Activated CD8-positive, alpha-beta memory T cell treated with anti-CD3 and anti-CD28 coated beads, Interleukin-2, amount 50 U/mL, for 24 hours (primary cell): ENCODE measurements around the gene ATOX1.
"Not testable (repeated sequence)": the region's sequence is repeated elsewhere in the genome, so short reads cannot be mapped to it uniquely, and the experiment has no call there.

Source experiments
- DNase-seq: peaks from one replicate; pipeline ENCODE4 v3.0.0-alpha.2; 2020; ENCODE audit errors: extremely low read depth

Gene ATOX1, protein sequence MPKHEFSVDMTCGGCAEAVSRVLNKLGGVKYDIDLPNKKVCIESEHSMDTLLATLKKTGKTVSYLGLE

DNA sequence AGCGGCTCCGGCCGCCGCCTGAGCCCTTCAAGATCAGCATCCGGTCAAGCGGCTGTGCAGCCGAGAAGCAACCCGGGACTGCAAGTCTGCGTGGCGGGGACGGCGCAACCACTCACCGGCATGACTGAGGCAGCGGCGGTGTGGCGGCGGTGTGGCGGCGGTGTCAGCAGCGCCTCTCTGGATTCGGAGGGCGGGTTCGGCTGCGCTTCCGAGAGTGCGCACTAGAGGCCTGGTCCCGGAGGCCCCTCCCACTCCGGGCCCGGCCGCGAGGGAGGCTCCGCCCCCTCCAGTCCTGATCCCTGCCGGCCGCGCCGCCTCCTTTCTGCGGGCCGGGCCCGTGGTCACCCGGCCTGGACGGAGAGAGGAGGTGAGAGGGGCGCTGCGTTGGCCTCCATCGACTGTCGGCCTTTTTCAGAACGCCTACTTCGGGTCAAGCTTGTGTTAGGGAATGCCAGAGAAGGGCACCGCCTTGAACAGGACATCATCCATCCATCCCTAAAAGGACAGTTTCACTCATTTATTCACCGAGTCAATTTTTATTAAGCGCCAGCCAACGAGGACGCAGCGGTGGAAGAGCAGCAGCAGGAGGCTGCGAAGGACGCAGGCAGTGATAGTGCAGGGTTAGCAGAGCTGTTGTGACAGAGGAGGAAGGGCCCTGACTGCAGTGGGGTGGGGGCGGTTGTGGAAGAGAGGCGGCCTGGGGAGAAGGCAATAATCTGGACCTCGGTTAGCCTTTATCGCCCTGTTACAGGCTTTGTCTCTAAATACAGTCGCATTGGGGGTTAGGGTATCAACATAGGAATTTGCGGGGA is at the start of gene ATOX1:
ATOX1 (minus strand) TSS at position 202 of the 812 bp plus-strand sequence; CDS start at position 122, 80 bp downstream.
- DNase-seq, result peak; percentile 63

DNA sequence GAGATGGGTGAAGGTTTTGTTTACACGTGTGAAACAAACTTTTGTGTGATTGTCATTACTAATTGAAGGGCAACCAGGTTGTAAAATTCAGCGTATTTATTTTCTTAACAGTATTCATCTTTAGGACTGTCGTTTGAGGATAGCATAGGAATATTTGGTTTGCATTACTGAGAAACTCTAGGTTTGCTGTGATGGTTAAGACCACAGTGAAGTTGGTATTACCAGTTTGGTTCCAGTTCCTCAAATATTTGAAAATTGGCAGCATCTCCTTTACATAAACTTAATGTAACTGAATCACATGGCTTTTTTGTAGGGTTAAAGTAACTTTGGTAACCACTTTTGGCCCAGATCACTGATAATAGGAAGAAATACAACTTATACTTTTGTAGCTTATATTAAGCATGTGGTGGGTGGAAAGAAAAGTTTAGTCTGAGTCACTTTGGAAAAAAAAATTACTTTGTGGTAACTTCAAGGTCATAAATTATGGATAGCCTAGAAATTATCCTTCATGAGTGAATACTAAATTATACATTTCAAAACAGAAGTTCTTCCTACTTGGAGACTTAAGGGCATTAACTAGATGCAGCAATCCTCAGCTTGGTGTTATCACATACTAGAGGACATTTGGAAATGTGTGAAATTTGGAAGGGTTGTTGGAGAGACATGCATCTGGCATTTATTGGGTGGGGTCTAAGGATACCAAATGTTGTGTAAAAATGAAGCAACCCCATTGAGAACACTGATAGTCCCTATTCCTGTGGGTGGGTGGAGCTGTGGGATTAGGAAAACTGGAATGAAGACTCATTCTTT is 47.2 kb upstream of the ATOX1 start:
- no peak for DNase-seq

DNA sequence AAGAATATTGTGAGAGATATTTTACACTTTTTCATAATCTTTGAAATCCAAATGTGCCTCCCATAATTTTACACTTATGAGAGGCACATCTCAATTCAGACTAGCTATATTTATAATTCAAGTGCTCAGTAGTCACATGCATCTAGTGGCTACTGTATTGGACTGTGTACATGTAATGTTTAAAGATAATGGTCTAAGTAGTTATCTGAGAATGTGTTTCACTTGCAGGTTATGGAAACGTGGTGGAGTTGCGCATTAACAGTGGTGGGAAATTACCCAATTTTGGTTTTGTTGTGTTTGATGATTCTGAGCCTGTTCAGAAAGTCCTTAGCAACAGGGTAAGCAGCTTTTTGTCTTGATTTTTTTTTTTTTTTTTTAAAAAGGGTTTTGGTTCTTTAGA is 42.1 kb upstream of the ATOX1 start:
- no peak for DNase-seq

DNA sequence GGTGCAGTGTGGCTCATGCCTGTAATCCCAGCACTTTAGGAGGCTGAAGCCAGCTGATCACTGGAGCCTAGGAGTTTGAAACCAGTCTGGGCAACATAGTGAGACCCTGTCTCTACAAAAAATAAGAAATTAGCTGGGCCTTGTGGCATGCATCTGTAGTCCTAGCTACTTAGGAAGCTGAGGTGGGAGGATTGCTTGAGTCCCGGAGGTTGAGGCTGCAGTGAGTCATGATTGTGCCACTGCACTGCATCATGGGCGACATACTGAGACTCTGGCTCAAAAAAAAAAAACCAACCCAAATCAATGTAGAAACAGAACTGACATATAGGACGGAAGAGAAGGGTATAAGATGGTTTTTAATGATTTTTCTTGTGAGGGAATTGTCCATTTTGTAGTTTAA is 41.0 kb upstream of the ATOX1 start:
- no peak for DNase-seq

DNA sequence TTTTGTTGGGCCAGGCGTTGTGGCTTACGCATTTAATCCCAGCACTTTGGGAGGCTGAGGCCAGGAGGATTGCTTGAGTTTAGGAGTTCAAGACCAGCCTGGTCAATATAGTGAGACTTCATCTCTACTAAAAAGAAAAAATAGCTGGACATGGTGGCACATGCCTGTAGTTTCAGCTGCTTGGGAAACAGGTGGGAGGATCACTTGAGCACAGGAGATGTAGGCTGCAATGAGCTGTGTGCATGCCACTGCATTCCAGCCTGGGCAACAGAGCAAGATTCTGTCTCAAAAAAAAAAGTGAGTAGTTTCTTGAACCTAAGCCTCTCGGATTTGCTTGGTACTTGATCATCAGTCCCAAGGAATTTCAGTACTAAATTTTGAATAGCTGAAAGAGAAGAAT is 40.2 kb upstream of the ATOX1 start:
- no peak for DNase-seq

DNA sequence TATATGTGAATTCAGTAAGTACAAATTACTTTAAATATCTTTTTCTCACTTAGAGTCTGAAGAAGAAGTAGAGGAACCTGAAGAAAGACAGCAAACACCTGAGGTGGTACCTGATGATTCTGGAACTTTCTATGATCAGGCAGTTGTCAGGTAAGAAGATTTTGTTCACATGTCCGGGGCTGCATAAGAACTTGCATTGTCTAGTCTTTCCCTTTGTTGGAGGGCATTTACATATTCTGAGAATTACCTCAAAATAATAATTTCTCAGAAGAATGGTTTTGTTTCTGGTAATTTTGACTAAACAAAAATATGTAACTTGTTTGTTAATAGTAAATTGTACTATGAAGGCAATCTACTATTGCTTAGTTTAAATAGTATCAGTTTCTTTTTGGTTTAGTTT is 37.0 kb upstream of the ATOX1 start:
- DNase-seq, result no peak

DNA sequence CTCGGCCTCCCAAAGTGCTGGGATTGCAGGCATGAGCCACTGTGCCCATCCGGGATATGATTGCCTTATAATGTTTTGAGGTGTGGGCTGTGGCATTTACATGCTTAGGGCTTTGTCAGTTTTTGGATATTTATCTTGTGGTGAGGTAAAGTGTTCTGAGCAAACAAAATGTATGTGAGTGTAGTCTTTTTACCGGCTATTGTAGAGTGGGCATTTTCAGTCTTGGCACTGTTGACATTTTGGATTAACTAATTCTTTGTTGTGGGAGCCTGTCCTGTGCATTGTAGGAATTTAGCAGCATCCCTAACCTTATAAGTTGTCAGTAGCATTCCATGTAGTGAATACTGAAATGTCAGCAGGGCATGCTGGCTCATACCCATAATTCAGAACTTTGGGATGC is 34.9 kb upstream of the ATOX1 start:
- DNase-seq, result no peak

DNA sequence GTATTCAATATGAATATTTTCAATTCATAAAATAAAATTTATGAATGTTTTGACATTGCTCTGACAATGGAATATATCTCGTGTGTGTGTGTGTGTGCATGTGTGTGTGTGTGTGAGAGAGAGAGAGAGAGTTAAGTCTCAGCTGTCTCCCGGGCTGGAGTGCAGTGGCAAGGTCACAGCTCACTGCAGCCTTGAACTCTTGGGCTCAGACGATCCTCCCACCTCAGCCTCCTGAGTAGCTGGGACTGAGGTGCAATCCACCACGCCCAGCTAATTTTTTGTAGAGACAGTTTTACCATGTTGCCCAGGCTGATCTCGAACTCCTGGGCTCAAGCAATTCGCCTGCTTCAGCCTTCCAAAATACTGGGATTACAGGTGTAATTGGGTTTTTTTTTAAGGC is 29.4 kb upstream of the ATOX1 start:
- no peak for DNase-seq

DNA sequence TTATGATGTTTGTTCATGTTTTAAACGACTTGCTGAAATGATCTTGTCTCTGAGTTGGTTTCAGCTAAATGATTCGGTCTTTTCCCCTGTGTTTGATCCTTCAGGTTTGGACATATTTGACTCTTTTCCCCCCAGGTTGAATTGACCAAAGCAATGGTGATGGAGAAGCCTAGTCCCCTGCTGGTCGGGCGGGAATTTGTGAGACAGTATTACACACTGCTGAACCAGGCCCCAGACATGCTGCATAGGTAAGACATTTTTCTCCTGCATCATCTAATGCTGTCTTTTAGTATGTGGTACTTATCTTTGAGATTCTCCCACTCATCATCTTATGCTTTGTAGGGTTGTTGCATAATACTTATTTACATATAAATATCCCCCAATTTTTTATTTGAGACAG is 28.0 kb upstream of the ATOX1 start:
- DNase-seq, result no peak

DNA sequence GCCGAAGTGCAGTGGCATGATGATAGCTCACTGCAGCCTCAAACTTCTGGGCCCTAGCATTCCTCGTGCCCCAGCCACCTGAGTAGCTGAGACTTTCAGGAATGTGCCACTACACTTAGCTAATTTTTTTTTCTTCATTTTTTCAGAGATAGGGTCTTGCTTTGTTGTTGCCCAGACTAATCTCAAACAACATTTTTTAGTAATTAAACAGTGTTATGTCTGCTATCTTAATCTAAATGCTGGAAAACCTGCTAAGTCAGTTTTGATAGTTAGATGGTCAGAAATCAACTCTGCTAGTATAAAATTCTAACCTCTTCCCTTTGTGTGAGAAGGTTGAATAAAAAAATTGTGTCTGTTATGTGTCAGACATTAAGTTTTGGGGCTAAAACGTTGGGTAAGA is 25.7 kb upstream of the ATOX1 start:
- DNase-seq, result no peak

DNA sequence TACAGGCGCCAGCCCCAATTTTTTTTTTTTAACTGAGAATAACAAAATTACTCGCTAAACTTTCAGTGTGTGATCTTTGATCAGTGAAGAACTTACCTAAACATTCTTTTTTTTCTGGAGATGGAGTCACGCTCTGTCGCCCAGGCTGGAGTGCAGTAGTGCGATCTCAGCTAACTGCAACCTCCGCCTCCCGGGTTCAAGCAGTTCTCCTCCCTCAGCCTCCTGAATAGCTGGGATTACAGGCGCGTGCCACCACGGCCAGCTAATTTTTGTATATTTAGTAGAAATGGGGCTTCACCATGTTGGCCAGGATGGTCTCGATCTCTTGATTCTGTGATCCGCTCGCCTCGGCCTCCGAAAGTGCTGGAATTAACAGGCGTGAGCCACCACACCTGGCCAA is 25.2 kb upstream of the ATOX1 start:
- DNase-seq, result not testable (repeated sequence)

DNA sequence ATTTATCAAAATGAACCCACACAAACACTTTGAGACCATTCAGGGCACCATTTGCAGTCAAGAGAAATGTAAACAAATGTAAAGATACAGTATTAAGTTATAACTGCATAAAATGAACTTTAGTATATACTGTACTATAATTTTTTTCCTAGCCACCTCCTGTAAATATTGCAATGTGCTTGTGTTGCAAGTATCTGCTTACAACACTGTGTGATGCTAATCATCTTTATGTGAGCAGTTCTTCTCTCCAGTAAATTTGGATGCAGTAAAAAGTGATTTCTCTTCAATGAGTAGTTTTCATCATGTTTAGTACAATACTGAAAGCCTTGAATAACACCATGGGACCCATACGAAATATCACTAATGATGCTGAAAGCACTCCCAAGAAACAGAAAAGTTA is 22.8 kb upstream of the ATOX1 start:
- DNase-seq, result no peak

DNA sequence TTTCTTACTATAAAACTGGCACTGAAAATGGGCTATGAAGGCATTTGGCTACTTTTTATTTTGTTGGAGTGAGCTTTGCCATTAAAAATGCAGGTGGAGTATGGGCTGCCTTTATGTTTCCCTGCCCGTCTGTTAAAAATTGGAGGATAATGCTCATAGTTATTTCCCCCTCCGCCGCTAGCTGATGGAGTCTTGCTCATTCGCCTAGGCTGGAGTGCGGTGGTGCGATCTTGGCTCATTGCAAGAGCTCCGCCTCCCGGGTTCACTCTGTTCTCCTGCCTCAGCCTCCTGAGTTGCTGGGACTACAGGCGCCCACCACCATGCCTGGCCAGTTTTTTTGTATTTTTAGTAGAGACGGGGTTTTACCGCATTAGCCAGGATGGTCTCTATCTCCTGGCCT is 21.9 kb upstream of the ATOX1 start:
- DNase-seq, result no peak

DNA sequence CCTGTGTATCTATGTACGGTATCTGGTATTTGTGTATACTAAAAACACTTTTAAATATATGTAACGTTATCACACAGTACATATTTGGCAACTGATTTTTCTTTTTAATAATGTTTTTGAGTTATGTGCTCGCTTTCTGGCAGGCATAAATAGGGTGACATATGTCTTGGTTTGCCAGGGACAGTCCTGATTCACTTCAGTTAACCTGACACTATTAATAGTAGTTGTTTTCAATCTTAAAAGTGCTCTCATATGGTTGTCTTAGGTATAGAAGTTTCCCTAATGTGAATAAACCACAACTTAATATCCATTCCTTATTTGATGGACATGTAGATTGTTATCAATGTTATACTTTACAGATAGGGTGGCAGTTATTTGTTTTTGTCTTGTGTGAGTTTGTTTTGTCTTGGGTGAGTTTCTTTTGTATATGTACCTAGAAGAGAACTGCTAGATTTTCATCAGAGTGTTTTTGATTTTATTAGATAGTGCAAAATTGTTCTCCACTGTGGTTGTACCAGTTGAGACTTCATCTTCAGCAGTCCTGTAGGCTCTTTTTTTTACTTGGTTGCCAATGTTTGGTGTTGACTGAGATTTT is 21.2 kb upstream of the ATOX1 start:
- no peak for DNase-seq

DNA sequence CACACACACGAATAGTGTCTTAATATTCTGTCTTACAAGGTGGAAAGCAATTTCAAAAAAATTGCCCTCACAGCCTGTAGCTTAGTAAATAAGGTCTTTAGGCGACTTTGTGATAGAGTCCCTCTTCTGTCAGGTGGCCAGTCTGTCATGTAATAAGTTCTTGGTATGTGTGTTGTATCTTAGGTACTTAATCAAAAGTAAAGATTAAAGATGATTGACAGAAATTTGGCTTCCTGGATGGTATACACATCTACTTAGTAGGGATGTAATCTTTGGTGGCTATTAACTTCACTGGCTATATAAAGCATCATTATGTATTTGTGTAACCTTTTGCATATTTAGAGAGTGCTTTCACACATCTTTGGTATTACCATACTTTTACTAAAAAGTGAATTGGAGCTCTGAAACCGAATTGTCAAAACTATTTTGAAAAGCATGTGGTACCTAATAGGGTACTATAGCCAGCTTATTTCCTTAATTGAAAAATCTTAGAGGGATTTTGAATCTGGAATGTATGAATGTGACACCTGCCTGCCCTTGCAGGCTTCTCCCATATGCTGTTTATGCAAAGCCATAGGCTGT is 16.7 kb upstream of the ATOX1 start:
- DNase-seq, result no peak

DNA sequence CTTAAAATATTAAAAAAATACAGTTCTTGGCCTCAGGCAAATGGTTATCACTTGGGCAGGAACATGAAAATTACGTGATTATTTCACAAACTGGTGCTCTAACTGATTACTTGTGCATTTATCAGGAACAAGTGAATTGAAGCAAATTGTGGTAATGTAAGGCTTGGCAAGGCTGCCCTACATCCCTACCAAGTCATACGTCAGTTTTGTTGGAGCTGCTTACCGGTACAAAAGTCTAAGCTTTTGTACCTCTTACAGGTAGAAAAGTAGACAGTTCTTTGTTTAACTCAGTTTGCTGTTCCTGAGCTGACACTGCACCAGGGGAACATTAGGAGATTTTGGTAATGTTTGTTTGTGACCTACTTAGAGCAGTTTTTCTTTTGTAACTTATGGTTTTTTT is 15.5 kb upstream of the ATOX1 start:
- DNase-seq, result no peak

DNA sequence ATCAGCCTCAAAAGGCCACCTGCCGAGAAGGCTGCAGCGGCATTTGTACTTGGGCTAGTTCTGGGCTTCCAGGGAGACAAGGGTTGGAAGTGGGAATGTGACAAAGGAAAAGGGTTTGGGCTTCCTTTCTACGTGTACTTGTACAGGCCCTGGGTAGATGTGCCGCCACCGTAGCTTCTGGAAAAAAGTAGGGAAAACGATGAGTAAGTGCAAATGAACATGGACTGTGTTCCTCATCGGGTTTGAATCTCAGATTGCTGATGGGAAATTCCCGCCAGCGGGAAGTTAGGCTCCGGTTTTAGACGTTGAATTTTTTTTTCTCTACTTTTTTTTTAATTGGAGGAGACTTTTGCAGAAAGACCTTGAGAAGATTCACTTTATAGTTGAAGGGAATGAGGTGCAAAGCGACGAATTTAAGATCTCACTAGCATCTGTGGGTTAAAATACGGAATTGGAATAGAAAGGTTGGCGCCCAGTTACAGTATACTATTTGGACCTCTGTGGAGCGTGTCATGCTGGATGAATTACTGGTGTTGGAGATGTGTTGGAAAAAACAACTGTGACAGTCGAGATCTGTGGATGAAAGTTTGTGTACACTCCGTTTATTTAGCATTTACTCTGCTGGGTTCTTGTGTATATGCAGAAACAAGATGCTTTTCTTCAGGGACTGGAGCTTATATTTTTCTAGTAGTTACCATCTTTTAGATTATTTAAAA is 14.6 kb upstream of the ATOX1 start:
- DNase-seq, result no peak

DNA sequence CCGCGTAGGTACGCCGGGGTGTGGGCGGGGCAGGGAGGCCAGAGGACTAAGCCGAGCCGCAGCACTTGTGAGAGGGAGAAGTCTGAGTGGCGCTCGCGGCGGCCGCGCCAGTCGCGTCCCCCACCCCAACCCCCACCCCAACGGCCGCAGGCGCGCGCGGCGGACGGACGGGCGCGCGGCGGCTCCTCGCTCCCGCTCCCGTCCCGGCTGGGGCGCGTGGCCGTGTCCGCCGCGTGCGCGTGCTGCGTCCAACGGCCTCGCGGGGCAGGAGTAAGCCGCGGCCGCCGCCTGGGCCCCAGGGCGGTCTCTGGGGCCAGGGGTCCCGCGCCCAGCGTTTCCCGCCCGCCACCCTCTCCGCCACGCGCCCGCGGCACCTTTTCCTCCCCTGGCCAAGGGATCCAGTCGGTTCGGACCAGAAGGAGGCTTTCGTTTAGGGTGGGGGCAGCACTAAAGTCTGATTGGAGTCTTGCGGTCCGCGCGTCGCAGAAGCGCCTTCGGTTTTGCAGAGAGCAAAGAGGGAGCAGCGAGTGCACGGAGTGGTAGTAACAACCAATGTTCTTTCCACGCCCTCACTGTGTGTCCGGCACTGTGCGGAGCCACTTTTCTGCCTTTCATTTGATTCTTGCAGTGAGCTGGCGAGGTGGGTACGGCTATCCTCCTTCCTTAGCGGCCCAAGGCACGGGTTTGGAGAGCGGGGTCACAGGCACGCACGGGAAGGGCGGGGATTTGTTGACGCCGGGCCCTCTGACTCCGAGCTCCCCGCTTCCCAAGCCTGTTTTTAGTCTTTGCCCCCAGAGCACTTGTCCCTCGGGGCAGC is 13.8 kb upstream of the ATOX1 start:
- peak; percentile 3 for DNase-seq

DNA sequence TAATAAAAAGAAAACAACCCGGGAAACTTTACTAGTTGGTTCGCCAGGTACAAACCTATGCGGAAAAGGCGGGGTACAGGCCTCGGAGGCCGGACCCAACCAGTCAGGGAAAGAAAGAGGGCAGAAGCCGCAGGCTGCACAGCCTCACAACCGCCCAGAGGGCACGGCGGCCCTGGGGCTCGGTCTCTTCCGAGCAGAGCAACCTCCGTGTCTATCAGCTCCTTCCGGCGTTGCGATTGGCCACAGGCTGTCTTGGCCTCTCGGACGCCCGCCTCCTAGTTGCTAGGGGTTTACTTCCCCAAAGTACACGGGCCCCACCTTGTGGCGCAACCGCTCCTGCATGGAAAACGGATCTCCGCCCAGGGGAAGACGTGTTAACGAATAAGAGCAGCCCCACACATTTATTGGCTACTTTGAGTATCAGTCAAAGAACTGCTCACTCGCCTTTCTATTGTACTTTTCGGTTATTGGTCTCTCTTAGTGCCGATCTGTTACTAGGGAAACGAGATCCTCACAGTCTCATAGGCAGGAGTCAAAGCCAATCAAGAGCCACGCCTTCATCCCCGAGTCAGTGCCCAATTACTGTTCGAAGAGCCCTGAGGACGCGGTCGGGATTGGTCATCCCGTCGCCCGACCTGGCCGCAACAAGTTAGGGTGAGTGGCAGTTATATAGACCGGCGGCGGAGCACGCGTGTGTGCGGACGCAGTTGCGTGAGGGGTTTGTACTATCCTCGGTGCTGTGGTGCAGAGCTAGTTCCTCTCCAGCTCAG is 13.0 kb upstream of the ATOX1 start, which contains the start of gene G3BP1:
G3BP1 (plus strand) TSS at position 696 of the 770 bp plus-strand sequence. CDS start 14,667 bp downstream, outside the sequence.
- peak; percentile 100 for DNase-seq
